Right lobe of liver (tissue), 4 donors: ENCODE results near the gene D2HGDH.

ENCODE experiments used
- CTCF ChIP-seq, 4 donors: fragments of 200-600 bp in 3 of 4; fragments of 450-650 bp in 1 of 4; IDR thresholded peaks; one replicate each; pipeline versions ENCODE4 v1.5.1 to v1.8.0; 2016 to 2022; ENCODE audit warnings: antibody characterized with exemption in 4 of 4, mild to moderate bottlenecking in 2 of 4
- POLR2A ChIP-seq: fragments of 450-650 bp; IDR thresholded peaks from one replicate; pipeline ENCODE4 v1.6.1; 2017; ENCODE audit warnings: antibody characterized with exemption, mild to moderate bottlenecking
- donor health status: DM: no; HTN: no; CAD: no.
- donor health status: DM: no; HTN: no; CAD: no.
- donor health status: DM: no; HTN: yes; CAD: no.

- TF ChIP-seq POLR2A (no peak), CTCF (IDR thresholded peaks at IDR 0.05) (no peak)
Observed at GRCh38 chr2:241728627-241729026, 5.8 kb upstream of the D2HGDH start.
